GM21717 (cell line): Measurements from ENCODE around the gene MAD1L1.

Experiments used
- ATAC-seq: cut with Tn5 transposase; IDR thresholded peaks from one replicate; pipeline ENCODE4 v1.9.1; 2021; ENCODE audit warnings: mild to moderate bottlenecking, moderate library complexity; ENCODE audit not compliant: unreplicated experiment

MAD1L1 gene

DNA sequence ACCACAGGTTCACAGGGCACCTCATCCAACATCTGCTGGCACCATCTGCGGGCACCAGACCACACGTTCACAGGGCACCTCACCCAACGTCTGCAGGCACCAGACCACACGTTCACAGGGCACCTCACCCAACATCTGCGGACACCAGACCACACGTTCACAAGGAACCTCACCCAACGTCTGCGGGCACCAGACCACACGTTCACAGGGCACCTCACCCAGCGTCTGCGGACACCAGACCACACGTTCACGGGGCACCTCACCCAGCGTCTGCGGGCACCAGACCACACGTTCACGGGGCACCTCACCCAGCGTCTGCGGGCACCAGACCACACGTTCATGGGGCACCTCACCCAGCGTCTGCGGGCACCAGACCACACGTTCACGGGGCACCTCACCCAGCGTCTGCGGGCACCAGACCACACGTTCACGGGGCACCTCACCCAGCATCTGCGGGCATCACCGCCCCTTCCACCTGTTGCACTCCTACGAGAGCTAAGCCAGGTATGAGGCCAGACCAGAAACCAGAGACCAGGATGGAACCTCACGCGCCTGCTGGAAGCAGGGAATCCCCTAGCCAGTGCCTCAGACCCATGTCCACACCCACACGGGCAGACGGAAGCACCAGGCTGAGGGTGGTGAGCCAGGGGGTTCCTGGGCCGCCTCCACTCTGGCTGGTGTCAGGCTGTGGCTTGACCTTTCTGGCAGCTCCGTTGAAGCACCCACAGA, 182.8 kb downstream of the MAD1L1 start:
- no peak for ATAC-seq

DNA sequence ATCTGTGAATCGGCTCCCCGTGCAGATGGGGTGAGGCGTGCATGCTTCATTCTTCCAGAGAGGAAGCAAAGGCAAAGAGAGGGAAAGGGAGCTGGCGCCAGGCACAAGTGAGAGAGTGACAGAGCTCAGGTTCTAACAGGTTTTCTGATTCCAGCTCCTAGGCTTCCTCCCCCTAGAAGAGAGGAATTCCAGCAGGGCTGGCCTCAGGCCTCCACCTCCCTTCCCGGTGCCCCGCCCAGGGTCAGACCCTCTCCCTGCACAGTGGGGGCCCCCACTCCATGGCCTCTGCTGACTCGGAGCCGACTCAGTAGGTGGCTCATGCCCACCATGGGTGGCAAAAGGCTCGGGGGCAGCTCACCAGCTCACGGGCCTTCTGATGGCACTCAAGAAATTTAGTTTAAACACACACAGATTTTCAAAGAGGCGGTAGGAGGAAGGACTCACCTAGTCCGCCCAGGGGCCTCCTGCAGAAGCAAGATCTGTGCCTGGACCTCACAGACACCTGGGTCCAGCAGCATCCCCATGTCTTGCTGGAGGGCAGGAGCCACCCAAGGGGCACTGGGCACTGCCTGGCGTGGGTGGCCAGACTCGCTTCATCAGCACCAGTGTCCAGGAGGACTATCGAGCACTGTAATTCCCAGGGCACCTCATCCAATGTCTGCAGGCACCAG, 183.5 kb downstream of the MAD1L1 start:
- ATAC-seq: no peak

GRCh38 chr7:2048531-2048930, 184.2 kb downstream of the MAD1L1 start:
- ATAC-seq: no peak

- ATAC-seq: no peak
Observed at GRCh38 chr7:2048006-2048405, 184.7 kb downstream of the MAD1L1 start.

GRCh38 chr7:2046581-2047565, 185.9 kb downstream of the MAD1L1 start:
- no peak for ATAC-seq

DNA sequence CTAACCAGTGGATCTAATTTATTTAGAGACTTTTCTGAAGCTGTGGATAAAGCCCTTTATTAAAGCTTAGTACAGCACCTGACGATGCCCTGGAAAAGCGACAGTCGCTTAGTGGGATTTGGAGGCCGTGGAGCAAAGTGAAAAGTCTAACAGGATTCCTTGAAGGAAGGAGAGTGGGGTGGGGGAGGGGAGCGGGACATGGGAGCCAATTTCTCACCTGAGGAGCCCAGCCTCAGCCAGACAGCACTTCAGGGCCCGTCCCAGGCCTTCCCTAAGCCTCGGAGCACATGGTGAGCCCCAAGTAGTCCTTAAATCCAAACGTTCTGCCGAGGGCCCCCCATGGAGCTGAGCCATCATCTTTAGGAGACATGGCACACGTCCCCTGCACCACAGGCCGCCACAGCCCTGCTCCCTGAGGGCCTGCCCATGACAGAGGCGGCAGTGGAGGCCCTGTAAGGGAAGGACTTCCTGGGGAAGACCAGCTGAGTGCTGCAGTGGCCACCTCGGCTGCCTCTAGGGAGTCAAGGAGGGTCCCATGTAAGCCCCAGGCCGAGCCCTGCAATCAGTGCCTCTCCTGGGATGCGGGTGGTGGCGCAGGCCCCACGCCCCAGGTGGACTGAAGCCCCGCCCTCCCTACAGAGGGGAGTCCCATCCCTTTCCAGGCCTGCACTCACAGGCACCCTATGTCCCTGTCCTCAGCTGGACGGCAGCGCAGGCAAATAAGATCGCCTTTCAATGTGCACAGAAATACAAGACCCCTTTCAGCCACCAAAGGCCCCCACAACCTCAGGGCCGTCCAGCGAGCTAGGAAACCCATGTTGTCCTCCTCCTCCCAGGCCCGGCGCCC, 187.0 kb downstream of the MAD1L1 start:
- no peak for ATAC-seq

DNA sequence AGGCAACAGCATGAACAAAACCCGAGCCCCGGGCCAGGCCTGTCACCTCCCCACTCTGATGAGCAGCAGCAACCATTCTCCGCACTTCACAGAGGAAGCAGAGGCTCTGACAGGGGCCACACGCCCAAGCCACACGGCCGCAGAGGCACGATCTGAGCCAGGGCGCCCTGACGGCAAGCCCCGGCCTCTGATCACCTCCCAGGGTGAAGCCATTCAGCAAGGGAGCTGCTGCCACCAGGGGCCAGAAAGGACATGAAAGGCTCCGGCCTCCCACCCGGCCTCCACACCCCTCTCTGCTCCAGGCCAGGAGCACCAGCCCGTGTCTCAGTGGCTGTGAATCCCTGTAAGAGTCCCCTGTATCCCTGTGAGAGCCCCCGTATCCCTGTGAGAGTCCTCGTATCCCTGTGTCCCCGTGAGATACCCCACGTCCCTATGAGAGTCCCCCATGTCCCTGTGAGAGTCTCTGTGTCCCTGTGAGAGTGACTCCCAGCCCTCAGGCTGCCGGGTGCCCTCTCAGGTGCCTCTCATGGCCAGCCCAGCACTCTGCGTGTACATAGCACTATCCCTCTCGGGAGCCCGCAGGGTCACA, 187.8 kb downstream of the MAD1L1 start:
- no peak for ATAC-seq

- no peak for ATAC-seq
Observed at GRCh38 chr7:2044311-2044882, 188.3 kb downstream of the MAD1L1 start.

DNA sequence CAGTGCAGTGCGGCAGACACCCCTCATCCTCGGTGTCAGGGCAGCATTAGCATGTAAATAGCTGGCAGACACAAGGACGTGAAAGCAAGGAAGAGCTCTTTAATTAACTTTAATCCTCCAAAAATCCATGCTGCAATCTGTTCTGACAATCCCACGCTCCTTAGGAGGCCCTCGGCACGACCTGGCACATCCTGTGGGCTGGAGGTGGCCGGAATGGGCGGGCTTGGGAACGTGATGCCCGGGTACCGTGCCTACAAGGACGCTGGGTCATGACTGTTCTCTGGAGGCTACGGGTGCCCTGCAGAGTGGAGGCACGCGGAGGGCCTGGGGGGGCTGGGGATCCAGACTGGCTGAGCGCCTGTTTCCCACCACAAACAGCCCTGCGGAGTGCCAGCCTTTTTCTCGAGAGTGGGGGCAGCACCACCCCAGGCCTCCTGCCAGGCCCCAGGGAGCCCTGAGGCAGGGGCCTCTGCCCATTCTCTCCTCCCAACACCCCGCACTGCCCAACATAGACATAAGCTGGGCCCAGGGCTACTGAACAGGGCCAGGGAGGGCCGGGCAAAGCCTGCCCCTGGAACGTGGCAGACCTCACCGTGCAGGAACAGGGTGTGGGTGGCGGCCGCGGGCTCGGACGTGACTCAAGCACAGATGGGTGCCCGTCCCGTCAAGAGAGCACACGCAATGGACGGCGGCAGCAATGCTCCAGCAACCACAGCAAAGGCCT, 189.3 kb downstream of the MAD1L1 start:
- no peak for ATAC-seq

DNA sequence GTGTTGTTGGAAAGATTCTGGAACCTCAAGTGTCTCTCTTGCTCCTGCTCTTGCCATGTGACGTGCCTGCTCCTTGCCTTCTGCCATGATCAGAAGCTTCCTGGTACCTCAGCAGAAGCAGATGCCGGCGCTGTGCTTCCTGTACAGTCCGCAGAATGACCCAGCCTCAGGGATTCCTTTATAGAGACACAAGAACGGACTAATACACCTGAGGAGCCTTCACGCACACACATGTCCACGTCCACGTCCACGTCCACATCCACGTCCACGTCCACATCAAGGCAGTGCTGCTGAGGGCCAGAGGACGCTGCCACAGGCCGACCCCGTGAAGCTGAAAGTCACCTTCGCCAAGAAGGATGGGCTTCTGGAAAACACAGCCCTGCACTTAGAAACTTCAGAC, 190.1 kb downstream of the MAD1L1 start:
- ATAC-seq: no peak

DNA sequence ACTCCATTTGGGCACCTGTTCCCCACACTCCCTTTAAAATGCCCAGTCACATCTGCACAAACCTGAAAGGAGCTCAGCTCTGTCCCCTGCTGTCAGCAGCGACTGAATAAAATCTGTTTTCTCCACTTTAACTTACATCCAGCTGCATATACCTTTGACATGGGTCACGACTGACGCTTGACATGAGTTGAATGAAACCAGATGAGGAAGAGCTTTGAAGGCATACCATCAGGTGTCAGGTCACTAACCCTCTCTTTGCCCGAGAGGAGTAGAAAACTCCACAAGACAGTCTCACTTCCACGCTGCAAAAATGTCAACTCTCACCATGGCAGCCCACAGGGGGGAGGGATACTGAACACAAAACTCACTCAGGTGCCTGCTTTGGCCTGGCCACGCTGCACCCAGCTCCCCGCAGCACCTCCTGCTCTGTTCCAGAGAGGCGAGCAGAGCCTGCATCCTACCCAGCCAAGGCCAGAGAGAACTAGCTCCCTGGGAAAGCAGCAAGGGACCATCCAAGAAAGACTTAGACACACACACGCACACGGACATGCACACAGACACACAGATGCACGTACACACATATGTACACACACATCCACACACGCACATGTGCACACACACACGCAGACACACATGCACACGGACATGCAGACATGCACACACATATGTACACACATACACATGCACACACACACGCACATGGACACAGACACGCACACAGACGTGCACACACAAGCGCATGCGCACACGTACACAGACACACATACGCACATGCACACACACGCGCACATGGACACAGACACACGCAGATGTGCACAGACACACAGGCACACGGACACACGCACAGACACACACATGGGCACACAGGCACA, 191.0 kb downstream of the MAD1L1 start:
- no peak for ATAC-seq

- no peak for ATAC-seq
Observed at GRCh38 chr7:2040893-2041270, 191.9 kb downstream of the MAD1L1 start.

DNA sequence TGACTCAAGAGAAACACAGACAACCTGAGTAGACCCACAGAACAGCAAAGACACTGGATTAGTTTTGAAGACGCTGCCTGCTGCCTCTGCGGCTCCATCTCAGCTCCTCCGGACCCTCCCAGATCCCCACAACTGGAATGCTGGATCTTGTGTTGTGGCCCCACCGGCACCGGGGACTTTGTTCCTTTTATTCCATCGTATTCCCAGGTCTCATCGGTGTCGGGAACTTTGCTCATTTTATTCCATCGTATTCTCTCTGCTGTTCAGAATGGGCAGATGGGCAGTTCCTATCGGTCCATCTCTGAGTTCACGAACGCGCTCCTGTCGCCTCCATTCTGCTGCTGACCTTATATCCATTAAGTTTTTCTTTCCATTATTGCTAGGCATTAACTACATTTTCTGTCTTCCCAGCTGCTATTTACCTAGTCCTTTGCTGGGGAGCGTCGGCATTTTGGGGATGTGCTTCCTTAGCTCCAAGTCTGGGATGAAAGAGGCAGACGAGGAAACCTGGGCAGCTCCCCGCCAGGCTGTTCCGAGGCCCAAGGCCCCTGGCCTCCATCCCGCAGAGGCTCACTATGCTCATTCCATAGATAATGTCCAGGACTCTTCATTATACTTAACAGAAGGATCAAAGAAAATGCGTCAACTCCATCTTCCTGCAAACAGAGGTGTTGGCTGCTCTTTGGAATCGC, 192.4 kb downstream of the MAD1L1 start:
- ATAC-seq: no peak

DNA sequence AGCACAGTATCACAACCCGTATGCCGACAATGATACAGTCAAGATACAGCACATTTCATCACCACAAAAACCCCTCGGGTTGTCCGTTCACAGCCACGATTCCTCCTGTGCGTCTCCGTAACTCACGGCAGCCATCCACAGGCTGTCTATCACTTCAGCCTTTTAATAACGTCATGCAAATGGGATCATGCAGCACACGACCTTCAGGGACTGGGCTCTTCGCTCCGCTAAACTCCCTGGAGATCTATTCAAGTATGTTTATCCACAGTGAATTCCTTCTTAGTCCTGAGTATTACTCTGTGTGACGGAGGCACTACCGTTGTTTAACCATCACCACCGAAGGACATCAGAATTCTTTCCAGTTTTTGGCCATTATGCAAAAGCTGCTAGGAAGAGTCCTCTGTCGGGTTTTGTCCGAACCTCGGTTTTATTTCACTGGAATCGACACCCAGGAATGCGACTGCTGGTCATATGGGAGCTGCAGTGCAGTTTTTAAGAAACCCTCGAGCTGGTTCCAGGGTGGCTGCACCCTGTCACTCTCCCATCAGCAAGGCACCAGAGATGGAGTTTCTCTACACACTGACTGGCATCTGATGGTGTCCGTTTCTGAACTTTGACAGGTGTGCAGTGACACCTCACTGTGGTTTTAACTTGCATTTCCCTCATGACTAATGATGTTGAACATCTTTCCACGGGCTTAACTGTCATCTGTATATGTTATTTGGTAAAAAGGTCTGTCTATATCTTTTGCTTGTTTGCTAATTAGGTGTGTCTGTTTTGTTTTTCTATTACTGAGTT, 193.6 kb downstream of the MAD1L1 start:
- ATAC-seq: no peak

GRCh38 chr7:2037808-2038522, 194.8 kb downstream of the MAD1L1 start:
- peak; percentile 62 for ATAC-seq

- ATAC-seq: no peak
Observed at GRCh38 chr7:2037301-2037807, 195.4 kb downstream of the MAD1L1 start.
